ENCODE data around the gene PDE11A.

- TF ChIP-seq, protein P1, sequence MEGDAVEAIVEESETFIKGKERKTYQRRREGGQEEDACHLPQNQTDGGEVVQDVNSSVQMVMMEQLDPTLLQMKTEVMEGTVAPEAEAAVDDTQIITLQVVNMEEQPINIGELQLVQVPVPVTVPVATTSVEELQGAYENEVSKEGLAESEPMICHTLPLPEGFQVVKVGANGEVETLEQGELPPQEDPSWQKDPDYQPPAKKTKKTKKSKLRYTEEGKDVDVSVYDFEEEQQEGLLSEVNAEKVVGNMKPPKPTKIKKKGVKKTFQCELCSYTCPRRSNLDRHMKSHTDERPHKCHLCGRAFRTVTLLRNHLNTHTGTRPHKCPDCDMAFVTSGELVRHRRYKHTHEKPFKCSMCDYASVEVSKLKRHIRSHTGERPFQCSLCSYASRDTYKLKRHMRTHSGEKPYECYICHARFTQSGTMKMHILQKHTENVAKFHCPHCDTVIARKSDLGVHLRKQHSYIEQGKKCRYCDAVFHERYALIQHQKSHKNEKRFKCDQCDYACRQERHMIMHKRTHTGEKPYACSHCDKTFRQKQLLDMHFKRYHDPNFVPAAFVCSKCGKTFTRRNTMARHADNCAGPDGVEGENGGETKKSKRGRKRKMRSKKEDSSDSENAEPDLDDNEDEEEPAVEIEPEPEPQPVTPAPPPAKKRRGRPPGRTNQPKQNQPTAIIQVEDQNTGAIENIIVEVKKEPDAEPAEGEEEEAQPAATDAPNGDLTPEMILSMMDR (IDR thresholded peaks at IDR 0.05): no peak
- TF ChIP-seq POLR2A (IDR thresholded peaks at IDR 0.05): no peak
These were observed 432.2 kb downstream of the PDE11A start for GRCh38 chr2:177640423-177640822.
